HG02798 (cell line): ENCODE results near the gene CDRT4.

ENCODE experiments used
- ATAC-seq: cut with Tn5 transposase; IDR thresholded peaks from one replicate; pipeline ENCODE4 v1.9.1; 2021; ENCODE audit warnings: mild to moderate bottlenecking; ENCODE audit not compliant: unreplicated experiment, poor library complexity

The CDRT4 gene

DNA sequence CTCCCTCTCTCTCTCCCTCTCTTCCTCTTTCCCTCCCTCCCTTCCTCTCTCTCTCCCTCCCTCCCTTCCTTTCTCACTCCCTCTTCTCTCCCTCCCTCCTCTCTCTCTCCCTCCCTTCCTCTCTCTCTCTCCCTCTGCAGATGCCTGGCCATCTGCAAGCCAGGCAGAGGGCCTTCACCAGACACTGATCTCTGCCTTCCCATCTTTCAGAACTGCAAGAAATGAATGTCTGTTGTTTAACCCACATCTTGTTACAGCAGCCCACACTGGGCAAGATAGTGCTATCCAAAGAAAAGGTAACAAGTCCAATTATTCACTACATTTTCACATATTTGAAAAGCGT lies 26.2 kb upstream of the CDRT4 start:
- no peak for ATAC-seq

DNA sequence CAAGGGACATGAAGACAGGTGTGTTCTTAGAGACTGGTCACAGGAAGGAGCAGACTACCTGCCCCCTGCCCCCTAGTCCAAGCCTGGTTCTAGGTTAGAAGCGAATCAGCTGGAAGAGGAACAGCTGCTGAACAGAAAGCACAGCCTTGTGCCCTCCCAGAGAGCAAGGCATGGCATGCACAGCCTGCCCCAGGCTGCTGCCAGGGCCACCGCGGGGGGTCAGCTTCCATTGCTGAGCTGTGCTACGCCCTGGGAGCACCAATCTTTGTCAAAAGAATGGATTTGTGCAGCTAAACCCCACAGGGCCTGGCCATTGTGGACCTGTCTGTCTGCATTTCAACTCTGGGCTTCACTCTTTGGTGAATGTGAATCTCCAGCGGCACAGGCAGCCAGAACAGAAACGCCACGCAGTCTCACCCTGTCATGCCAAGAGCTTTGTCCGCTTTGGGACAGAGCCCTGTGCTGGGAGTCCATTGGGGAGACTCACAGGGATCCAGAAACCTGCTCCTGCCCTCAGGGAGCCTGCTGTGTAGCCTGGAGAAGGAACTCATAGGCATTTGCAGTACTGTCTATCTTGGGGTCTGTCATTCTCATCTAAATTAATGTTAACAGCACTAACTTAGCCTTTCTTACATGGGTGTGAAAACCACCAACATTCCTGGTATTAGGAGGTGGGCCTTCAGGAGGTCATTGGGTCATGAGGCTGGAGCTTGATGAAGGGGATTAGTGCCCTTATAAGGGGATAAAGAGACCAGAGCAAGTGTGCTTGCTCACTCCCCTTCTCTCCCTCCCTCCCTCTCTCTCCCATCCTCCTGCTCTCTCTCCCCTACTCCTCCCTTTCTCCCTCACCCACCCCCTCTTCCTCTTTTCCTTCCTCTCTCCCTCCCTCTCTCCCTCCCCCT lies 25.6 kb upstream of the CDRT4 start:
- ATAC-seq: no peak

DNA sequence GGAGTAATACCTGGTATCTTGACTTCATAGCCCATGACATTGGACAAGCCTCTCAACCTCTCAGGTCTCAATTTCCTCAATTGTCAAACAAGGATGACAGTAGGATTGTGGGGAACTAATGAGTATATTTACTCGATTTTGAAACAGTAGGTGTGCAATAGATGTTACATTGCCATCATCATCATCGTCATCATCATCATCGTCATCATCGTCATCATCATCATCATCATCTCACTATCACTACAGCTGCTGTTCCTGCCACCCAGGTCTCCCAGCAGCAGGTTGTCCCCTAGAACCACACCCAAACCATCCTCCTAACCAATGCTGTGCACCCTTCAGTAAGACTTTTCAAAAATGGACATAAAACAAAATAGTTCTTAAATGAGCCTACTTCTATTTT lies 24.8 kb upstream of the CDRT4 start:
- ATAC-seq: no peak

DNA sequence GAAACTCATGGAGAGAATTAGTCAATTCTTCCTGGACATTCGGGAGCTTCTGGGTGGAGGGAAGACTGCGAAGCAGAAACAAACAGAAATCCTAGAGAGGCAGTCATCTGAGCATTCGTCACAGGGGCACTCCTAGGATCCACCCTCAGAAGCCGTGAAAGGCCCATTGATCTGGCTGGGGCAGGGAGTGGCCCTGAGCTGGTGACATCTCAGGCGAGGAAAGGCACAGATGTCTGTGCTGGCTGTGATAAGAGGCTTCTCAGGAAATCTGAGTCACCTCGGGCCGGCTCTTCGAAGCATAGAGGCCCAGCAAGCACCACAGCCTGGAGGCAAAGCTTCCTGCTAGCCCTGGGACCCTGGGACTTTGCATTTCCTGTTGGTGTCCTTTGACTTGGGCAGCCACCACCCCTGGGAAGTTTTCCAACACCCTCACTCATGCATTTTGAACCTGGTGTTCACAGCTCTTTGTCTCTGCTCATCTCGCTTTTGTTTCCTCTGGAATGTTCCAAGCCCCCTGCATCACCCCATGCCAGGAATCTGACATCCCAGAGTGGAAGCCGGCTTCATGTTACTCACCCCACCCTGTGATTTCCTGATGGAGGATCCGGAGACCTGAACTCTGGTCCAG lies 23.3 kb upstream of the CDRT4 start:
- no peak for ATAC-seq

GRCh38 chr17:15488557-15488956 lies 21.1 kb upstream of the CDRT4 start:
- ATAC-seq: no peak

DNA sequence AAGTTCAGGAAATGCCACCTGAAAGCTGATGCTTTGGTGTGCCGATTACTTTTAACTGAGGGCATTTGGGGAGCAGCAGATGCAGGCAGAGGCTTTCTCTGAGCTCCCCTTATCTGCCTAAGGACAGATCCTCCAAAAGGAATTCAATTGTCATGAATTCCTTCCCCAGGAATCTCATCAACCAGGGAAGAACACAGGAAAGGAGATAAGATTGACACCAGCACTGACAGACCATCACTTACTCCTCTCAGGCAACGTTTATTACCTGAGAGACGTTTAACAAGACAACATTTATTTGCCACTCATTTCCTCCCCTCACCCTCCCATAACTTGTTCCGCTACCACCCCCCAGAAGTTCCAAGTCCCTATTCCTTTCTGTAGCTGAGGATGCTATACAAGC lies 17.6 kb upstream of the CDRT4 start:
- no peak for ATAC-seq

DNA sequence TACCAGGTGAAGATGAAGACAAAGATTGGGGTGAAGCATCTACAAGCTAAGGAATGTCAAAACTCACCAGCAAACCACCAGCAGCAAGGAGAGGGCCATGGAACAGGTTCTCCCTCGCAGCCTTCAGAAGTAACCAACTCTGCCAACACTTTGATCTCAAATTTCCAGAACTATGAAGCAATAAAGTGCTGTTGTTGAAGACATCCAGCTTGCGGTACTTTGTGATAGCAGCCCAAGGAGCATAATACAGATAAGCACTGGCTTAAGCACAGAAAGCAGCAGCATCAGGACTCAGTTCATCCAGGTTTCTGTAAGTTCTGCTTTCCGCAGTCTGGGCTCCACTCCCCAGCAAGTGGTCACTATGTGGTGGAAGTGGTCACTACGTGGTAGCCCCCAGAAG lies 16.0 kb upstream of the CDRT4 start:
- ATAC-seq: no peak

GRCh38 chr17:15482476-15482875 lies 15.1 kb upstream of the CDRT4 start:
- ATAC-seq: no peak

DNA sequence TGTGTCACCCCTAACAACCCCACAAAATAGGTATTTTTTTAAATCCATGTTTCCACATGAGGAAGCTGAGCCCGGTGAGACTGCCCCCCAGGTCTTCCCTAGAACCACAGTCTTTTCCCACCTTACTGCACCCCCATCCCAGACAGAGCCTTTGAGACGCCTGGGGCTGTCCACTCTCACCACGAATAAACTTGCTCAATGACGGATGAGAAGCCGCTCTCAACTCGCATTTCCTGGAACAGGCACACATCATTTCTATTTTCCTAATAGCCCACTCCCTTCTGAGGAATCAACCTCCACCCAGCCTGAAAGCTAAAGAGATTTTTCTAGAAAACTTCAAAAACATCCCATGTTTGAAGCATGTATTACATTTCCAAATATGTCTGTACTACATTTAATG lies 14.1 kb upstream of the CDRT4 start:
- ATAC-seq: no peak

DNA sequence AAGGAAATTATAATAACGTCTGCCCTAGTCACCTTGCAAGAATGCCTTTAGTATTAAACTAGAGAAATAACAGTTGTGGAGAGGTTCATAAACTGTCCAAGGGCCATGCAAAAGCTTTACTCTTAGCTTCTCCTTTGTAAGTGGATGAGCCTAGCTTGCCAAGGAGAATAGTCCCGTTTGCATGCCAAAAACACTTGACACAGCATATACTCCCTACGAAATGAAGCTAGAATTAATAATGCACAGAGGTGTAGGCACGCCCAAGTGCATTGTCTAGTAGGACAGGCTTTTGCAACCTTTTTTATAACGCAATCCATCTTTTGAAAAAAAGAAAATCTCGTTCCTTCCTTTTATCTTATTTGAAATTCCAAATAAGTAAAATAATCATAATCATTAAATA lies 12.8 kb upstream of the CDRT4 start:
- ATAC-seq: no peak

DNA sequence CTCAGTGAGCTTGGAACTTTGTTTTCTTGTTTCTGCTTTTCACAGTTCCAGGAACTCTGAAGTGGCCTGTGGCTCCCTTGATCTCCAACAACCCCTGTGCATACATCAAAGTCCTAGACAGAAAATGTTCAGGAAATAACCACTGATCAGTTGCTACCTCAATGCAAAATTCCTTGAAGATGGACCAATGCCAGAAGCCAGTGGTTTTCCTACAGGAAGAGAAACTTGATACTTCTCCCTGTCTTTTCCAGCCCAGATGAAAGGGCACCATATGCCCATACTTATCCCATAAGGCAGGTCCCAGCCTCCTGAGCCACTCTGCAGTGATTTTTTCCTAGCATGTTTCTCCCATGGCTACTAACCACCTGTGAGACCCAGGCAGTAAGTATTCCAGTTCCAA lies 12.3 kb upstream of the CDRT4 start:
- ATAC-seq: no peak

DNA sequence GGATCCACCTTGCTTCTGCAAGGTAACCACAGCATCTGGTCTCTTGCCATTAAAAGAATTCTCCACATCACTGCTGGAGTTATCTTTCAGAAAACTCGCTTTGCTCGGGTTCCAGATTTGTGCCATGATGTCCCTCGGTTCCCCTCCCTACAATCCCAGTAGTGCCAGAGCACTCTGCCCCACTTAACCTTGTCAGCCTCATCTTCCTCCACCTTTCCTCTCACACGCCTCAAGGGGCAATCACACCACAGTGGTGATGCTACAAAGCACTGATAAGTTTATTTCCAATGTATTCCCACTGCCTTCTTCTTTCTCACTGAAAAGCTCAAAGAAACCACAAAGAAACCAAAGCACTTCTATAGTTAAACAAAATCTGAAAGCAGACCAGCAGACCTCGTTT lies 11.4 kb upstream of the CDRT4 start:
- ATAC-seq: no peak

GRCh38 chr17:15475631-15476354 lies 8.4 kb upstream of the CDRT4 start:
- ATAC-seq: no peak

DNA sequence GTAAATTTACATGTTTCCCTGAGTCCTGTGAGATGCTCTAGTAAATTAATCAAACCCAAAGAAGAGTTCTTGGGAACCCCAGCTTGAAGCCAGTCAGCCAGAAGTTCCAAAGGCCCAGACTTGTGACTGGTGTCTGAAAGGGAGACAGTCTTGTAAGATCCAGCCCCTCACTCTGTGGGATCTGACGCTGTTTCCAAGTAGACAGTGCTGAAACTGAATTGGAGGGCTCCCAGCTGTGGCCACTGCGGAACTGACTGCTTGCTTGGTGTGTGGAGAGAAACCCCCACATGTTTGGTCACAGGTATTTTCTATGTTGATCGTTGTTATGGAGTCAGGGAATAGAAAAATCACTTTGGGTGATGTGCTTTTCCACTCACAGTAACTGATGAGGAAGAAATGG lies 5.5 kb upstream of the CDRT4 start:
- ATAC-seq: no peak

GRCh38 chr17:15470536-15470935 lies 3.1 kb upstream of the CDRT4 start:
- ATAC-seq: no peak

GRCh38 chr17:15469260-15469659 lies 1.8 kb upstream of the CDRT4 start:
- no peak for ATAC-seq

- ATAC-seq: no peak
Measured at GRCh38 chr17:15468126-15468525, 705 bp upstream of the CDRT4 start.

DNA sequence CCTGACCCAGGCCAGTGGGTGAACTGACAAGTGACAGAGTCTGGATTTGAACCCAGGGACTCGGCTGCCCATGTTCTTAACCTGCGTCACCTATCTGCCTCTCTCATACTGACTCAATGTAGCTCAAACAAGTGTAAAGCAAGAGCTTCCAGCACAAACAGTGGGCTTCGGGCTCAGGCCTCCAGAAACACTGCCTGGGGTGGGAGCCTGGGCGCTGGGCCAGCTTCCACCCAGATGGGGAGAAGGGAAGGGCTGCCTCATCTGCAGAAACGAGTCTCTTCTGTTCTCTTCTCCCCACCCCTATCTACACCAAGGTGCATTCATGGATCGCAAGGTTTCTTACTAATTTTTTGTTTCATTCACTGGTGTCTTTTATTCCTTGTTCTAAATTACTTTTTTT lies 1.3 kb downstream of the CDRT4 start:
- no peak for ATAC-seq

GRCh38 chr17:15465045-15465701 lies 2.2 kb downstream of the CDRT4 start:
- ATAC-seq: no peak

DNA sequence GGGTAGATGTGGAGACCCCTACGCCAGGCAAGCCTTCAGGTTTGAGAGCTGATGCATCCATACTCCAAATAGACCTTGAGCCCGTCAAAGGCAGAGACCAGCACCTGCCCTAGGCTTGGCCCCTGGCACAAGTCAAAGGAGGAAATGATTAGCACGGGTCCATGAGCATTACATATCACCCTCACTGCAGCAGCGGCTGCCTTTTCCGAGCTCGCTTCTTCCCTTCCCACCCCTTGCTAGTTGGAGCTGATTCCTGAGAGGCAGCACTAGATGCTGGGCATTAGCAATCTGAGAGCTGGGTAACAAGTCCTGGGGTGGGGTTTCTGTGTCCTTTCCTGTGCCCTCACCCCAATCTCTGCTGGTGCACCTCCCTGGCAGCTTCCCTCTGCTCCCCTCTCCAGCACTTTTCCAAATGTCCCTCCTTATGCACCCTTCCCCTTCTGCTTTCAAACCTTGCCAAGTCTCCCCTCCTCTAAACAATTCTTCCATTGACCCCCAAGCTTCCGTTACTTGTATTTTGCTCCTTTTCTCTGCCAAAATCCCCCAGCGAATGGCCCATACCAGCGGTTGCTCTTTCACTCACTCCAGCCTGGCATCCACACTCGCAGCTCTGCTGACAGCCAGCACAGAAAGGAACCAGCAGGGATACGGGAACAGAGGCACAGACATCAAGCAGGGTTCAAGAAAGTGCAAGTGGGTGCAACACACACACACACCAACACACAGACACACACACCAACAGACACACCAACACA lies 3.0 kb downstream of the CDRT4 start:
- no peak for ATAC-seq
